Activated B cell treated with CpG ODN at 0.5 μM for 24 hours (primary cell): Measurements from ENCODE around the gene FAM53B. TPM values are rescaled to one million over a fixed set of nuclear protein-coding genes. Genes with fewer than 3 reads are reported as not detected.

ENCODE experiments used
- ATAC-seq: fragments of 200-7000 bp; cut with Tn5 transposase; one replicate; pipeline ENCODE4 v1.10.0; 2021; ENCODE audit warnings: low read depth, mild to moderate bottlenecking, moderate library complexity
- CTCF ChIA-PET: fragments of 350-600 bp; sonication (Branson Sonifier 250); formaldehyde crosslinking; loops from one replicate; lab custom pipeline; 2021; ENCODE audit warnings: antibody characterized with exemption; lab: Charles Lee
- POLR2A ChIA-PET: fragments of 350-600 bp; sonication (Branson Sonifier 250); formaldehyde crosslinking; loops from one replicate; lab custom pipeline; 2021; ENCODE audit warnings: antibody characterized with exemption; lab: Charles Lee
- DNase-seq: peaks from one replicate; pipeline ENCODE4 v3.0.0; 2022
- H3K27ac Mint-ChIP-seq: one replicate; pipeline ENCODE4 v1.8.0; 2020; ENCODE audit warnings: mixed read lengths
- H3K27me3 Mint-ChIP-seq: one replicate; pipeline ENCODE4 v1.8.0; 2021; ENCODE audit warnings: mixed read lengths
- H3K36me3 Mint-ChIP-seq: one replicate; pipeline ENCODE4 v1.8.0; 2021; ENCODE audit warnings: low read depth, mixed read lengths
- H3K4me1 Mint-ChIP-seq: one replicate; pipeline ENCODE4 v1.8.0; 2021; ENCODE audit warnings: mixed read lengths
- H3K4me3 Mint-ChIP-seq: one replicate; pipeline ENCODE4 v1.8.0; 2020; ENCODE audit warnings: mild to moderate bottlenecking, mixed read lengths
- H3K9me3 Mint-ChIP-seq: one replicate; pipeline ENCODE4 v1.8.0; 2020; ENCODE audit warnings: mixed read lengths
- CTCF ChIP-seq: fragments of 200-600 bp; IDR thresholded peaks from one replicate; pipeline ENCODE4 v1.8.0; 2022; ENCODE audit warnings: antibody characterized with exemption, mild to moderate bottlenecking
- intact Hi-C: fragments of 100-400 bp; cut with micrococcal nuclease; formaldehyde crosslinking; loops from one replicate; pipeline ENCODE4 v1.15.1; 2024
- total RNA-seq: library from RNA; stranded (reverse); gene quantifications from 2 replicates; pipeline ENCODE4 v1.2.3, GENCODE V29; 2022

FAM53B gene
- total RNA-seq, 1 donor from 2014 or later = 73.9 TPM

- peaks cover 41% of the 10 kb centered on the region for H3K4me1 Mint-ChIP-seq
- no peak for ATAC-seq
- intact Hi-C loops = no loop called here
- no peaks in the 10 kb centered on the region for H3K27me3 Mint-ChIP-seq
- peaks cover 64% of the 10 kb centered on the region for H3K36me3 Mint-ChIP-seq
- no peaks in the 10 kb centered on the region for H3K9me3 Mint-ChIP-seq
- ChIA-PET POLR2A (interaction anchor here (1.3 kb wide), 1 partner anchor 21 kb away, joined by 4 read pairs; no protein-coding TSS in a partner anchor), CTCF (no interaction called here)
- no peak for TF ChIP-seq CTCF
- no peak overlapping the region for H3K4me3 Mint-ChIP-seq
- H3K27ac Mint-ChIP-seq = peak overlapping the region; percentile 61
- no peak for DNase-seq
These were observed 78.6 kb downstream of the FAM53B start for GRCh38 chr10:124665558-124665957.

- Mint-ChIP-seq H3K4me1 (peaks cover 41% of the 10 kb centered on the region), H3K4me3 (no peak overlapping the region), H3K36me3 (peaks cover 64% of the 10 kb centered on the region), H3K27me3 (no peaks in the 10 kb centered on the region), H3K27ac (peak overlapping the region; percentile 61), H3K9me3 (no peaks in the 10 kb centered on the region)
- DNase-seq (no peak), ATAC-seq (no peak)
- intact Hi-C loops = no loop called here
- no peak for TF ChIP-seq CTCF
- POLR2A ChIA-PET = interaction anchor here (1.2 to 1.7 kb wide), 3 partner anchors 12 to 53 kb away, joined by 3 to 5 read pairs (median 4); no protein-coding TSS in a partner anchor
- CTCF ChIA-PET = interaction anchor here (1.1 kb wide), 1 partner anchor 54 kb away, joined by 5 read pairs; no protein-coding TSS in a partner anchor
These were observed 79.1 kb downstream of the FAM53B start for GRCh38 chr10:124665091-124665490.

- peaks cover 50% of the 10 kb centered on the region for H3K4me1 Mint-ChIP-seq
- ChIA-PET POLR2A (interaction anchor here (1.2 to 1.7 kb wide), 2 partner anchors 11 to 54 kb away, joined by 3 to 5 read pairs; no protein-coding TSS in a partner anchor), CTCF (interaction anchor here (1.0 kb wide), 1 partner anchor 20 kb away, joined by 3 read pairs; no protein-coding TSS in a partner anchor)
- ATAC-seq = no peak
- no peaks in the 10 kb centered on the region for H3K27me3 Mint-ChIP-seq
- no peak overlapping the region for H3K4me3 Mint-ChIP-seq
- no peak for TF ChIP-seq CTCF
- H3K27ac Mint-ChIP-seq = no peak overlapping the region
- H3K36me3 Mint-ChIP-seq = peaks cover 67% of the 10 kb centered on the region
- DNase-seq = no peak
- no peaks in the 10 kb centered on the region for H3K9me3 Mint-ChIP-seq
- intact Hi-C loops = no loop called here
These were observed 80.3 kb downstream of the FAM53B start for GRCh38 chr10:124663766-124664360.

- ChIA-PET CTCF (no interaction called here), POLR2A (interaction anchor here (1.7 kb wide), 1 partner anchor 10 kb away, joined by 5 read pairs; no protein-coding TSS in a partner anchor)
- ATAC-seq = no peak
- TF ChIP-seq CTCF = no peak
- H3K4me3 Mint-ChIP-seq = no peak overlapping the region
- intact Hi-C loops = no loop called here
- H3K36me3 Mint-ChIP-seq = peaks cover 65% of the 10 kb centered on the region
- no peaks in the 10 kb centered on the region for H3K27me3 Mint-ChIP-seq
- no peak for DNase-seq
- H3K4me1 Mint-ChIP-seq = peaks cover 54% of the 10 kb centered on the region
- peak overlapping the region; percentile 59 for H3K27ac Mint-ChIP-seq
- no peaks in the 10 kb centered on the region for H3K9me3 Mint-ChIP-seq
These were observed 81.0 kb downstream of the FAM53B start for GRCh38 chr10:124663228-124663627.

GRCh38 chr10:124661660-124662180 is 82.5 kb downstream of the FAM53B start:
- Mint-ChIP-seq H3K27me3 (no peaks in the 10 kb centered on the region), H3K4me1 (peaks cover 57% of the 10 kb centered on the region), H3K27ac (peak overlapping the region; percentile 74), H3K4me3 (peak overlapping the region; percentile 24), H3K36me3 (peaks cover 59% of the 10 kb centered on the region), H3K9me3 (no peaks in the 10 kb centered on the region)
- ChIA-PET POLR2A (no interaction called here), CTCF (interaction anchor here (0.8 kb wide), 1 partner anchor 27 kb away, joined by 3 read pairs; no protein-coding TSS in a partner anchor)
- DNase-seq = no peak
- TF ChIP-seq CTCF = no peak
- ATAC-seq = no peak
- intact Hi-C loops = no loop called here
